GM12865 (cell line): Measurements from ENCODE around the gene ITGA7.

Source experiments
- DNase-seq: peaks from one replicate; pipeline ENCODE4 v3.0.0; 2010; ENCODE audit warnings: low read depth
- H3K4me3 ChIP-seq: 2 replicates; pipeline ENCODE4 v1.5.1; 2011; ENCODE audit warnings: mild to moderate bottlenecking, low read depth, low read length, control low read depth
- TF ChIP-seq, protein P1 (sequence below): IDR thresholded peaks from 2 replicates; pipeline ENCODE4 v1.5.1; 2011; ENCODE audit warnings: low read length, control low read depth, low read depth, inconsistent platforms; ENCODE audit not compliant: insufficient read depth; ENCODE audit errors: missing control alignments

The ITGA7 gene

DNA sequence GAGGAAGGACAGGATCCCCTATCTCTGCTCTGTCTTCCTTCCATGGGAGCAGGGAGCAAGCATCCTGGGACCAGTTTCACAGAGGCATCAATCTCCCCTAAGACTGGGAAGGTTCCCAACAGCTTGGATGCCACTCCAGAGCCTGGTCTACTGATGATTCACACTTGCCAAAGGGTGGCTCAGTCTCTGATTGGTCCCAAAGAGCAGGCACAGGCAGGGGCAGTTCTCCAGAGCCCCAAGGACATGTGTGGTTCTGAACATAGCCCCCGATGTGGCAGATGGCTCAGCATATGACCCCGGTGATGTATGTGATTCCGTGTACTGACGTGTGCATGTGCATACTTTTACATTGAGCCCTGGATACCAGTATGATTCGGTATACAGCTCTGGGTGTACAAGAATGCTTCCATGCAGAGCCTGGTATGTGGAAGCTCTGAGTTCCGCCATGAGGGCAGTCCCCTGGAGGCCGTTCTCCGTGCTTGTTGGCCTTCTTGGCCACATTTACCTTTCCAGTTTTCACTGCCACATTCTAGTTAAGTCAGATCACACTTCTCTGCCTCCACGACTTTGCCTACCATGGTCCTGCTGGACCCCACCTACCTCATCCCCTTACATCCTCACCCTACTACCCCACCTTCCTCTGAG, 21.2 kb downstream of the ITGA7 start:
- TF ChIP-seq, protein P1, sequence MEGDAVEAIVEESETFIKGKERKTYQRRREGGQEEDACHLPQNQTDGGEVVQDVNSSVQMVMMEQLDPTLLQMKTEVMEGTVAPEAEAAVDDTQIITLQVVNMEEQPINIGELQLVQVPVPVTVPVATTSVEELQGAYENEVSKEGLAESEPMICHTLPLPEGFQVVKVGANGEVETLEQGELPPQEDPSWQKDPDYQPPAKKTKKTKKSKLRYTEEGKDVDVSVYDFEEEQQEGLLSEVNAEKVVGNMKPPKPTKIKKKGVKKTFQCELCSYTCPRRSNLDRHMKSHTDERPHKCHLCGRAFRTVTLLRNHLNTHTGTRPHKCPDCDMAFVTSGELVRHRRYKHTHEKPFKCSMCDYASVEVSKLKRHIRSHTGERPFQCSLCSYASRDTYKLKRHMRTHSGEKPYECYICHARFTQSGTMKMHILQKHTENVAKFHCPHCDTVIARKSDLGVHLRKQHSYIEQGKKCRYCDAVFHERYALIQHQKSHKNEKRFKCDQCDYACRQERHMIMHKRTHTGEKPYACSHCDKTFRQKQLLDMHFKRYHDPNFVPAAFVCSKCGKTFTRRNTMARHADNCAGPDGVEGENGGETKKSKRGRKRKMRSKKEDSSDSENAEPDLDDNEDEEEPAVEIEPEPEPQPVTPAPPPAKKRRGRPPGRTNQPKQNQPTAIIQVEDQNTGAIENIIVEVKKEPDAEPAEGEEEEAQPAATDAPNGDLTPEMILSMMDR: no peak
- DNase-seq: no peak
- no peak overlapping the region for H3K4me3 ChIP-seq

DNA sequence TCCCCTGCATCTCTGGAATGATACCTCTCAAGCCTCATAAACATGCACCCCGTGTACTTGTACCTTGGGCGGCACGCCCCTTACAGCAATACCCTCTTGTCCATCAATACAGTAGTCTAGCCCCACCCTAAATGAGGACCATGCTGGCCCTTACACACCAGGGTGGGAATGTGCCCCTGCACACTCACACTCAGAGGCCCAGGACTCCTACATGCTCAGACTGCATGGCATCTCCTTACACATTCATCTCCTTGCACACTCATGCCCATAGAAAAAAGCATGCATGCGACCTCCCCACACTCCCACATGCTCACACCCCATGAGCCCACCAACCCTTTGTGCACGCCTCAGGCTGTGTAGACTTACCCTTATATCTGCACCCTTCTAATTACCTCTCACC, 22.0 kb downstream of the ITGA7 start:
- DNase-seq: no peak
- TF ChIP-seq, protein P1: no peak

DNA sequence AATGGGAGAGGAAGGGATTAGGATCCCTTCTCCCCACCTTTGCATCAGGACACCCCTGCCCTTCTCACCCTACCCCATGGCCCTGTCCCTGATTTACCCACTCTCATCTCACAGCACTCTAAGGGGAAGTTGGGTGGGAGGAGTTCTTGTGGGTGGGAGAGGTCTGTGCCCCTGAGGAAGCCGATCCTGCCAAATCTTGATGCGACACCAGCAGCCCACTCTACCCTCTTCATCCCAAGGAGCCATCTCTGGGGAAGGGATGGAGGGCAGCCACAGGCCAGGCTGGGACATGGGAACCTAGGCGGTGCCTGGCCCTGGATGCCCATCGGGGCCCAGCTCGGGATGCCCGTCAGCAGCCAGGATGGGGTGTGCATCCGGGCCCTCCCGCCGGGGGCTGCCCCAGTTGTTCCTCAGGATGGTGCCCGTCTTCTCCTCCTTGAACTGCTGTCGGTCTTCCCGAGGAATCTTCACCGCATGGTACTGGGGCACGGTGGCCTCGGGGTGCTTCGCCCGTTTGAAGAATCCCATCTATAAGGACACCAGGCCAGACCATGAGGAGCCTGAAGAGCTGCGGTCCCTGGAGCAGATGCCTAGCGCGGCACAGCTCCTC, 22.8 kb downstream of the ITGA7 start:
- TF ChIP-seq, protein P1: no peak
- H3K4me3 ChIP-seq: no peak overlapping the region
- DNase-seq: no peak

More for the DNA sequence above, 22.0 kb downstream of the ITGA7 start:
- no peak overlapping the region for H3K4me3 ChIP-seq

DNA sequence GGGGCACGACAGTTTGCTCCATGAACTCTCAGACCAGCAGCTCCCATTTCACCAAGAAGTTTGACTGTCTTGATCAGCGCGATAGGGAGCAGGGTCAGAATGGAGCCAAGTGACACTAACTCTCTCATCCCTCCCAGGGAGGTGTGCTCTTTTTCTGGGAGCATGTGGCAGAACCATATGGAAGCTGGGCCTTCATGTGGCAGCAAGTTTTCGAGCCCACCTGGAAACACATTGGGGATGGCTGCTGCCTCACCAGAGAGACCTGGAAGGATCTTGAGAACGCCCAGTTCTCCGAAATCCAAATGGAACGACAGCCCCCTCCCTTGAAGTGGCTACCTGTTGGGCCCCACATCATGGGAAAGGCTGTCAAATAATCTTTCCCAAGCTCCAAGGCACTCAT, 24.0 kb downstream of the ITGA7 start:
- TF ChIP-seq, protein P1: no peak
- H3K4me3 ChIP-seq: no peak overlapping the region
- no peak for DNase-seq

DNA sequence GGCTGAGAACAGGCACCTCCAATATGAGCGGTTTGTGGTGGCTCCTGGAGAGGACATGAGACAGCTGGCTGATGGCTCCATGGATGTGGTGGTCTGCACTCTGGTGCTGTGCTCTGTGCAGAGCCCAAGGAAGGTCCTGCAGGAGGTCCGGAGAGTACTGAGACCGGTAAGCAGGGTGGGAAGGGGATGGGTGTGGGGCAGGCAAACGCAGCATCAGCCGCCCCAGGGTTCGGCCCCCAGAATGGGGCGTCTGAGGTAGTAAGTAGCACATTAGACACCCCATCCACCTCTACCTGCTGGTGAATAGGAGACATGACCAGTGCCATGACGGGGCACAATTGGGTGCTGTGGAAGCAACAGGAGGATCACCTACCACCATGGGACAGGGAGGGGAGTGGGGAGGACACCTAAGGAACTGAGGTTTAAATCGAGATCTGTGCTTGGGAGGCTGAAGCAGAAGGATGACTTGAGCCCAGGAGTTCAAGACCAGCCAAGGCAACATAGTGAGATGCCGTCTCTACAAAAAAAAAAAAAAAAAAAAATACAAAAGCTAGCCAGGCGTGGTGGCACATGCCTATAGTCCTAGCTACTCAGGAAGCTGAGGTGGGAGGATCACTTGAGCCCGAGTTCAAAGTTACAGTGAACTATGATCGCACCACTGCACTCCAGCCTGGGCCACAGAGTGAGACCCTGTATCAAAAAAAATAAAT, 25.5 kb downstream of the ITGA7 start:
- TF ChIP-seq, protein P1: no peak
- no peak for DNase-seq
- no peak overlapping the region for H3K4me3 ChIP-seq

DNA sequence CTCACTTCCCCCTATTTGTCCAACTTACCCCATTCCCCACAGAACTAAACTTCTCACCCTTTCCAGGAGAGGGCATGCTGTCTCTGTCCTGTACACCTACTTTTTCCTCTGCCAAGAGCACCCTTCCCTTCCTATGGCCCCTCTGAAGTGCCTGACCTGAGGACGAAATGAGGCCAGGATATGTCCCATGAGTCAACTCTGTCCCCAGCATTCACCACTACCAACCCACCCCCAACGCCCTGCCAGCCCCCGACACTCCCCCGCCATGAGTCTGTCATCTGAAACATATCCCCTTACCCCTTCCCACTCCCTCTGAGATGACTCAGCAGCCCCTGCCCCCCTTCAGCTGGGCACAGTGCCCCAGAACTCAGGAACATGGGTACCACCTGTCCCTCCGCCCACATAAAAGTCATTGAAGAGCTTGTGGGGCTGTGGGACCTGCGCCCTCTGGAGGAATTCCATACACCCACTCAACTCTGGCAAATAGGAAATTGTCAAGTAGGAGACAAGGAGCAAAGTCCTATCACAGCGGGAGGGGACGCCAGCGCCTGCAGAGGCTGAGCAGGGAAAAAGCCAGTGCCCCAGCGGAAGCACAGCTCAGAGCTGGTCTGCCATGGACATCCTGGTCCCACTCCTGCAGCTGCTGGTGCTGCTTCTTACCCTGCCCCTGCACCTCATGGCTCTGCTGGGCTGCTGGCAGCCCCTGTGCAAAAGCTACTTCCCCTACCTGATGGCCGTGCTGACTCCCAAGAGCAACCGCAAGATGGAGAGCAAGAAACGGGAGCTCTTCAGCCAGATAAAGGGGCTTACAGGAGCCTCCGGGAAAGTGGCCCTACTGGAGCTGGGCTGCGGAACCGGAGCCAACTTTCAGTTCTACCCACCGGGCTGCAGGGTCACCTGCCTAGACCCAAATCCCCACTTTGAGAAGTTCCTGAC, 26.3 kb downstream of the ITGA7 start:
- no peak overlapping the region for H3K4me3 ChIP-seq
- TF ChIP-seq, protein P1: no peak
- no peak for DNase-seq
